SK-N-SH treated with all-trans-retinoic acid at 6 μM for 48 hours (cell line): ENCODE data around the gene OPHN1.

Source experiments
- ATAC-seq: fragments of 200-7000 bp; cut with Tn5 transposase; 3 replicates; pipeline ENCODE4 v1.9.1; 2020; ENCODE audit warnings: mild to moderate bottlenecking, moderate library complexity
- ARNTL ChIP-seq: fragments of 450-650 bp; formaldehyde crosslinking; IDR thresholded peaks from 2 replicates; pipeline ENCODE4 v1.5.0; 2020; ENCODE audit warnings: low read depth, mild to moderate bottlenecking, moderate library complexity, borderline replicate concordance
- BACH2 ChIP-seq: fragments of 250-450 bp; sonication (Bioruptor Pico); IDR thresholded peaks from 2 replicates; pipeline ENCODE4 v1.9.0; 2021; ENCODE audit warnings: mild to moderate bottlenecking, borderline replicate concordance
- CSDC2 ChIP-seq: fragments of 250-450 bp; sonication (Bioruptor Pico); IDR thresholded peaks from 2 replicates; pipeline ENCODE4 v1.5.0; 2020; ENCODE audit warnings: mild to moderate bottlenecking, moderate library complexity
- ESRRG ChIP-seq: fragments of 250-450 bp; sonication (Bioruptor Pico); IDR thresholded peaks from 2 replicates; pipeline ENCODE4 v1.6.1; 2021; ENCODE audit warnings: mild to moderate bottlenecking
- GLIS3 ChIP-seq: fragments of 250-450 bp; sonication (Bioruptor Pico); IDR thresholded peaks from 2 replicates; pipeline ENCODE4 v1.5.0; 2020; ENCODE audit warnings: mild to moderate bottlenecking, moderate library complexity
- ISL1 ChIP-seq: fragments of 250-450 bp; sonication (Bioruptor Pico); IDR thresholded peaks from 2 replicates; pipeline ENCODE4 v2.1.2; 2022; ENCODE audit warnings: mild to moderate bottlenecking, moderate library complexity
- PATZ1 ChIP-seq: fragments of 250-450 bp; sonication (Bioruptor Pico); IDR thresholded peaks from 2 replicates; pipeline ENCODE4 v1.8.0; 2020; ENCODE audit warnings: mild to moderate bottlenecking, moderate library complexity, borderline replicate concordance
- POU6F1 ChIP-seq: fragments of 250-450 bp; sonication (Bioruptor Pico); IDR thresholded peaks from 2 replicates; pipeline ENCODE4 v1.8.0; 2021; ENCODE audit warnings: low read depth, mild to moderate bottlenecking, moderate library complexity, borderline replicate concordance
- PPARA ChIP-seq: fragments of 250-450 bp; sonication (Bioruptor Pico); IDR thresholded peaks from 2 replicates; pipeline ENCODE4 v1.5.0; 2020; ENCODE audit warnings: mild to moderate bottlenecking, borderline replicate concordance
- SNAI2 ChIP-seq: fragments of 250-450 bp; sonication (Bioruptor Pico); IDR thresholded peaks from 2 replicates; pipeline ENCODE4 v1.5.0; 2020; ENCODE audit warnings: mild to moderate bottlenecking, moderate library complexity
- TCF4 ChIP-seq: fragments of 250-450 bp; sonication (Bioruptor Pico); IDR thresholded peaks from 2 replicates; pipeline ENCODE4 v1.8.0; 2021; ENCODE audit warnings: mild to moderate bottlenecking, moderate library complexity, borderline replicate concordance
- TOX ChIP-seq: fragments of 250-450 bp; sonication (Bioruptor Pico); IDR thresholded peaks from 2 replicates; pipeline ENCODE4 v1.8.0; 2021; ENCODE audit warnings: mild to moderate bottlenecking, moderate library complexity, borderline replicate concordance
- TSHZ2 ChIP-seq: fragments of 250-450 bp; sonication (Bioruptor Pico); IDR thresholded peaks from 2 replicates; pipeline ENCODE4 v1.5.0; 2020; ENCODE audit warnings: mild to moderate bottlenecking, moderate library complexity
- ZC3H10 ChIP-seq: fragments of 250-450 bp; sonication (Bioruptor Pico); IDR thresholded peaks from 2 replicates; pipeline ENCODE4 v1.5.1; 2021; ENCODE audit warnings: mild to moderate bottlenecking, moderate library complexity
- ZFP3 ChIP-seq: fragments of 250-450 bp; sonication (Bioruptor Pico); IDR thresholded peaks from 2 replicates; pipeline ENCODE4 v1.5.0; 2020; ENCODE audit warnings: mild to moderate bottlenecking, moderate library complexity
- ZFP30 ChIP-seq: fragments of 450-650 bp; formaldehyde crosslinking; IDR thresholded peaks from 2 replicates; pipeline ENCODE4 v1.5.0; 2022; ENCODE audit warnings: mild to moderate bottlenecking, moderate library complexity
- ZNF565 ChIP-seq: fragments of 450-650 bp; formaldehyde crosslinking; conservative IDR thresholded peaks from 2 replicates; pipeline ENCODE4 v1.5.0; 2020; ENCODE audit warnings: low read depth, mild to moderate bottlenecking, moderate library complexity
- ZNF70 ChIP-seq: fragments of 450-650 bp; formaldehyde crosslinking; IDR thresholded peaks from 2 replicates; pipeline ENCODE4 v1.5.0; 2020; ENCODE audit warnings: mild to moderate bottlenecking, moderate library complexity
- ZNF8 ChIP-seq: fragments of 450-650 bp; formaldehyde crosslinking; IDR thresholded peaks from 2 replicates; pipeline ENCODE4 v1.5.0; 2020; ENCODE audit warnings: mild to moderate bottlenecking, moderate library complexity
- TF ChIP-seq, protein P1 (sequence below): fragments of 250-450 bp; sonication (Bioruptor Pico); IDR thresholded peaks from 2 replicates; pipeline ENCODE4 v1.5.1; 2020; ENCODE audit warnings: low read depth, mild to moderate bottlenecking, moderate library complexity
- TF ChIP-seq, protein P2 (sequence below): fragments of 250-450 bp; sonication (Bioruptor Pico); IDR thresholded peaks from 2 replicates; pipeline ENCODE4 v1.5.1; 2021; ENCODE audit warnings: mild to moderate bottlenecking, moderate library complexity

The OPHN1 gene

DNA sequence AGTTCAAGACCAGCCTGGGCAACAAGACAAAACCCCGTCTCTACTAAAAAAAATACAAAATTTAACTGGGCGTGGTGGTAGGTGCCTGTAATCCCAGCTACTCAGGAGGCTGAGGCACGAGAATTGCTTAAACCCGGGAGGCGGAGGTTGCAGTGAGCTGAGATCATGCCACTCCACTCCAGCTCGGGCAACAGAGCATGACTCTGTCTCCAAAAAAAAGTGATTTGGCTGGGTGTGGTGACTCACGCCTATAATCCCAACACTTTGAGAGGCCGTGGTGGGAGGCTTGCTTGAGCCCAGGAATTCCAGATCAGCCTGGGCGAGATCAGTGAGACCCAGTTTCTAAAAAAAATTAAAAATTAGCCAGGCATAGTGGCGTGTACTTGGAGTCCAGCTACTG is 4.1 kb downstream of the OPHN1 start:
- no peak for ATAC-seq
- TF ChIP-seq PPARA (CRISPR knock-in tag) (no peak), ZNF8 (CRISPR knock-in tag) (no peak), SNAI2 (CRISPR knock-in tag) (no peak), PATZ1 (CRISPR knock-in tag) (no peak), ARNTL (CRISPR knock-in tag) (no peak), ZC3H10 (CRISPR knock-in tag) (no peak), CSDC2 (CRISPR knock-in tag) (no peak), ZNF70 (CRISPR knock-in tag) (no peak), GLIS3 (CRISPR knock-in tag) (no peak), BACH2 (CRISPR knock-in tag) (no peak), ZFP30 (CRISPR knock-in tag) (no peak), ESRRG (CRISPR knock-in tag) (no peak), ZNF565 (CRISPR knock-in tag) (no peak), TCF4 (CRISPR knock-in tag) (no peak), TSHZ2 (CRISPR knock-in tag) (no peak)
- TF ChIP-seq, protein P1, sequence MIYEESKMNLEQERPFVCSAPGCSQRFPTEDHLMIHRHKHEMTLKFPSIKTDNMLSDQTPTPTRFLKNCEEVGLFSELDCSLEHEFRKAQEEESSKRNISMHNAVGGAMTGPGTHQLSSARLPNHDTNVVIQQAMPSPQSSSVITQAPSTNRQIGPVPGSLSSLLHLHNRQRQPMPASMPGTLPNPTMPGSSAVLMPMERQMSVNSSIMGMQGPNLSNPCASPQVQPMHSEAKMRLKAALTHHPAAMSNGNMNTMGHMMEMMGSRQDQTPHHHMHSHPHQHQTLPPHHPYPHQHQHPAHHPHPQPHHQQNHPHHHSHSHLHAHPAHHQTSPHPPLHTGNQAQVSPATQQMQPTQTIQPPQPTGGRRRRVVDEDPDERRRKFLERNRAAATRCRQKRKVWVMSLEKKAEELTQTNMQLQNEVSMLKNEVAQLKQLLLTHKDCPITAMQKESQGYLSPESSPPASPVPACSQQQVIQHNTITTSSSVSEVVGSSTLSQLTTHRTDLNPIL (CRISPR knock-in tag), result no peak
- TF ChIP-seq, protein P2, sequence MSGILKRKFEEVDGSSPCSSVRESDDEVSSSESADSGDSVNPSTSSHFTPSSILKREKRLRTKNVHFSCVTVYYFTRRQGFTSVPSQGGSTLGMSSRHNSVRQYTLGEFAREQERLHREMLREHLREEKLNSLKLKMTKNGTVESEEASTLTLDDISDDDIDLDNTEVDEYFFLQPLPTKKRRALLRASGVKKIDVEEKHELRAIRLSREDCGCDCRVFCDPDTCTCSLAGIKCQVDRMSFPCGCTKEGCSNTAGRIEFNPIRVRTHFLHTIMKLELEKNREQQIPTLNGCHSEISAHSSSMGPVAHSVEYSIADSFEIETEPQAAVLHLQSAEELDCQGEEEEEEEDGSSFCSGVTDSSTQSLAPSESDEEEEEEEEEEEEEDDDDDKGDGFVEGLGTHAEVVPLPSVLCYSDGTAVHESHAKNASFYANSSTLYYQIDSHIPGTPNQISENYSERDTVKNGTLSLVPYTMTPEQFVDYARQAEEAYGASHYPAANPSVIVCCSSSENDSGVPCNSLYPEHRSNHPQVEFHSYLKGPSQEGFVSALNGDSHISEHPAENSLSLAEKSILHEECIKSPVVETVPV (CRISPR knock-in tag), result no peak

DNA sequence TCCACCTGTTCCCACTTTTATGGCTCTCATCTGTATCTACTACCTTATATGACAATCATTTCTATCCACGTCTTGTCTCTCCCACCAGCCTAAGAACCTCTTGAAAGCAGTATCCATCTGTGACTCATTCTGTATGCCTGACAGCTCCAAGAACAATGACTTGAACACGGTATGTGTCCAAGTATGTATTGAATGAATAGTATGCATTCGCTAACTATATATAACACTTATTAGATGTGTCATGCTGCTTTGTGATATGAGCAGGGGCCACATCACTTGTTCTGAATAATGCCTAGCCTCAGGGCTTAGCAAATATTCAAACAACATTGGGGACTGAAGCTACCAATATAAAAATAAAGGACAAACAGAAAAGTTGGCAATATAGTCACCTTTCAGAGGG is 4.9 kb downstream of the OPHN1 start:
- no peak; the same call in 2 of the 3 replicates for ATAC-seq
- no peak for TF ChIP-seq CSDC2 (CRISPR knock-in tag)
- no peak for TF ChIP-seq TSHZ2 (CRISPR knock-in tag)
- TF ChIP-seq, protein P2 (CRISPR knock-in tag), result no peak
- TF ChIP-seq ARNTL (CRISPR knock-in tag), result no peak
- no peak for TF ChIP-seq ZFP3 (CRISPR knock-in tag)
- no peak for TF ChIP-seq ISL1 (CRISPR knock-in tag)
- TF ChIP-seq BACH2 (CRISPR knock-in tag), result no peak
- TF ChIP-seq, protein P1 (CRISPR knock-in tag), result no peak
- no peak for TF ChIP-seq POU6F1
- TF ChIP-seq ZNF70 (CRISPR knock-in tag), result no peak
- no peak for TF ChIP-seq TOX (CRISPR knock-in tag)
- TF ChIP-seq TCF4 (CRISPR knock-in tag), result no peak
